ENCODE data around the gene AR. TPM values are rescaled to one million over a fixed set of nuclear protein-coding genes. Genes with fewer than 3 reads are reported as not detected.

Gene AR
- total and polyA plus RNA-seq, 9 of the 15 experiments (the other 6 are each of a cell fraction or from before 2014, with no cell fraction given), result 0.01 to 0.04 (median 0.01) TPM; not detected in 6

GRCh38 chrX:67727576-67727975, 183.8 kb downstream of the AR start:
- Histone ChIP-seq H3K9ac (ENCODE audit: insufficient read depth in 1 of 2, low read depth in 2 of 2, low read length in 2 of 2) (no peak overlapping the region), H3K79me2 (ENCODE audit: control insufficient read depth, insufficient read depth, low read length) (no peaks in the 10 kb centered on the region), H2AFZ (ENCODE audit: low read depth, low read length) (no peak overlapping the region), H3K4me3 (no peak overlapping the region), H3K36me3 (ENCODE audit: control insufficient read depth, insufficient read depth, low read length) (no peaks in the 10 kb centered on the region), H3K4me1 (replicated peaks in 1 of 2; ENCODE audit: control insufficient read depth in 2 of 2, insufficient read depth in 2 of 2, low read length in 2 of 2) (no peaks in the 10 kb centered on the region), H4K20me1 (replicated peaks; ENCODE audit: control insufficient read depth, insufficient read depth, low read length) (no peaks in the 10 kb centered on the region), H3K27ac (ENCODE audit: extremely low read depth, low read depth, low read length) (no peak overlapping the region), H3K9me3 (replicated peaks; ENCODE audit: control insufficient read depth, insufficient read depth, low read depth, low read length) (no peaks in the 10 kb centered on the region), H3K9me1 (ENCODE audit: control insufficient read depth, insufficient read depth, low read length) (no peaks in the 10 kb centered on the region), H3K27me3 (ENCODE audit: control insufficient read depth in 2 of 2, insufficient read depth in 2 of 2, low read length in 2 of 2) (no peaks in the 10 kb centered on the region), H3K4me2 (ENCODE audit: insufficient read depth, low read length) (no peak overlapping the region)
- ChIA-PET CTCF (ENCODE audit: low intra/inter-chr PET ratio) (no interaction called here), POLR2A (no interaction called here)
- in situ Hi-C loops (cut with MboI), result no loop called here
- no TSS peak for BruUV-seq (replicated peaks)
- intact Hi-C loops (cut with micrococcal nuclease), result no loop called here
- ATAC-seq (no peak), DNase-seq (ENCODE audit: extremely low read depth in 1 of 4, low spot score in 3 of 4) (no peak), FAIRE-seq (no peak)
- TF ChIP-seq STAG1 (CRISPR knock-in tag; IDR thresholded peaks at IDR 0.05; ENCODE audit: borderline replicate concordance) (no peak), ZBTB43 (CRISPR knock-in tag; IDR thresholded peaks at IDR 0.05) (no peak), ELK3 (CRISPR knock-in tag; IDR thresholded peaks at IDR 0.05) (no peak), NR2C2 (CRISPR knock-in tag; IDR thresholded peaks at IDR 0.05) (no peak), NR2C2 (tag; IDR thresholded peaks at IDR 0.05) (no peak), E2F6 (IDR thresholded peaks at IDR 0.05; ENCODE audit: borderline replicate concordance in 1 of 2, extremely low read depth in 1 of 2, insufficient read depth in 1 of 2, insufficient read length in 1 of 2, low read depth in 1 of 2, low read length in 1 of 2, poor library complexity in 1 of 2, severe bottlenecking in 1 of 2) (no peak), CBX2 (IDR thresholded peaks at IDR 0.05; ENCODE audit: insufficient read depth, low read length, poor library complexity, severe bottlenecking) (no peak), ZSCAN32 (CRISPR knock-in tag; IDR thresholded peaks at IDR 0.05) (no peak), RUNX1 (IDR thresholded peaks at IDR 0.05; ENCODE audit: low read depth) (no peak), ZNF253 (CRISPR knock-in tag; conservative IDR thresholded peaks at IDR 0.05) (no peak), BRCA1 (IDR thresholded peaks at IDR 0.05) (no peak), BRCA1 (CRISPR knock-in tag; IDR thresholded peaks at IDR 0.05) (no peak), ZNF324 (CRISPR knock-in tag; IDR thresholded peaks at IDR 0.05) (no peak), ZNF134 (CRISPR knock-in tag; conservative IDR thresholded peaks at IDR 0.05) (no peak), NFIX (CRISPR knock-in tag; IDR thresholded peaks at IDR 0.05; ENCODE audit: low read depth) (no peak)
- WGBS (ENCODE audit: insufficient coverage, low coverage, missing lambda C conversion rate), result no CpG with 5 or more reads among the region's 2 CpGs

Data from K562 (cell line).